Measurements from ENCODE around the gene TIAM1.

The TIAM1 gene

GRCh38 chr21:31295676-31296075, 48.4 kb downstream of the TIAM1 start:
- H4K12ac ChIP-seq (ENCODE audit: low read depth, low read length): no peak overlapping the region
- no peak overlapping the region for H3K14ac ChIP-seq (ENCODE audit: low read length)
- no peak overlapping the region for H2BK5ac ChIP-seq (ENCODE audit: low read depth, low read length, poor library complexity)
- H3K9me3 ChIP-seq (ENCODE audit: insufficient read depth, low read depth, low read length): no peaks in the 10 kb centered on the region
- no peak overlapping the region for H3K27ac ChIP-seq (ENCODE audit: low read depth, low read length)
- peaks cover 2 to 10% of the 10 kb centered on the region in 2 experiments for H3K4me1 ChIP-seq (ENCODE audit: control insufficient read depth in 1 of 2, insufficient read depth in 2 of 2, low read length in 2 of 2)
- no peak overlapping the region for H4K91ac ChIP-seq (ENCODE audit: low read depth, low read length)
- H3K18ac ChIP-seq (ENCODE audit: low read length): no peak overlapping the region
- H2AFZ ChIP-seq (ENCODE audit: insufficient read depth, low read length, poor library complexity): no peak overlapping the region
- no peak overlapping the region for H3K4me2 ChIP-seq (ENCODE audit: low read length)
- no peak overlapping the region for H3K4me3 ChIP-seq (ENCODE audit: low read depth, low read length)
- no peak overlapping the region for H4K8ac ChIP-seq (ENCODE audit: low read depth, low read length)
- no peaks in the 10 kb centered on the region for H3K27me3 ChIP-seq (ENCODE audit: insufficient read depth, low read length)
- no CpG with 5 or more reads among the region's 11 CpGs for WGBS (ENCODE audit: extremely low coverage, insufficient coverage, insufficient read length)
- no peaks in the 10 kb centered on the region for H3K79me1 ChIP-seq (ENCODE audit: low read length)
- H2BK12ac ChIP-seq (ENCODE audit: low read length): no peak overlapping the region
- H3K4ac ChIP-seq (ENCODE audit: low read depth, low read length): no peak overlapping the region
- H2BK120ac ChIP-seq (ENCODE audit: insufficient read depth, low read length, poor library complexity): no peak overlapping the region
- H2AK5ac ChIP-seq (ENCODE audit: low read length): no peak overlapping the region
- peak; percentile 59 to 73 for DNase-seq
- H3K79me2 ChIP-seq (ENCODE audit: control insufficient read depth, insufficient read depth, low read length, poor library complexity): no peaks in the 10 kb centered on the region
- H3K36me3 ChIP-seq (ENCODE audit: control insufficient read depth in 1 of 2, insufficient read depth in 2 of 2, low read length in 2 of 2): no peaks in the 10 kb centered on the region
- no peak overlapping the region for H3K9ac ChIP-seq (ENCODE audit: low read length)
- no peak overlapping the region for H3K23ac ChIP-seq (ENCODE audit: low read length)

- no peak overlapping the region for H3K9ac ChIP-seq (ENCODE audit: low read length)
- no peak overlapping the region for H3K23ac ChIP-seq (ENCODE audit: low read length)
- H2BK12ac ChIP-seq (ENCODE audit: low read length): no peak overlapping the region
- no peak overlapping the region for H3K27ac ChIP-seq (ENCODE audit: low read depth, low read length)
- H3K36me3 ChIP-seq (ENCODE audit: control insufficient read depth in 1 of 2, insufficient read depth in 2 of 2, low read length in 2 of 2): no peaks in the 10 kb centered on the region
- no peak overlapping the region for H3K4me2 ChIP-seq (ENCODE audit: low read length)
- peaks cover 2 to 7% of the 10 kb centered on the region in 2 experiments for H3K4me1 ChIP-seq (ENCODE audit: control insufficient read depth in 1 of 2, insufficient read depth in 2 of 2, low read length in 2 of 2)
- no peak overlapping the region for H2BK120ac ChIP-seq (ENCODE audit: insufficient read depth, low read length, poor library complexity)
- H3K79me2 ChIP-seq (ENCODE audit: control insufficient read depth, insufficient read depth, low read length, poor library complexity): no peaks in the 10 kb centered on the region
- H3K4me3 ChIP-seq (ENCODE audit: low read depth, low read length): no peak overlapping the region
- no peak for DNase-seq
- no peak overlapping the region for H3K18ac ChIP-seq (ENCODE audit: low read length)
- H2AFZ ChIP-seq (ENCODE audit: insufficient read depth, low read length, poor library complexity): no peak overlapping the region
- no peak overlapping the region for H2AK5ac ChIP-seq (ENCODE audit: low read length)
- H3K9me3 ChIP-seq (ENCODE audit: insufficient read depth, low read depth, low read length): no peaks in the 10 kb centered on the region
- no peaks in the 10 kb centered on the region for H3K27me3 ChIP-seq (ENCODE audit: insufficient read depth, low read length)
- no peak overlapping the region for H4K12ac ChIP-seq (ENCODE audit: low read depth, low read length)
- H4K8ac ChIP-seq (ENCODE audit: low read depth, low read length): no peak overlapping the region
- no peaks in the 10 kb centered on the region for H3K79me1 ChIP-seq (ENCODE audit: low read length)
- no peak overlapping the region for H3K14ac ChIP-seq (ENCODE audit: low read length)
- WGBS (ENCODE audit: extremely low coverage, insufficient coverage, insufficient read length): no CpG with 5 or more reads among the region's 11 CpGs
- H4K91ac ChIP-seq (ENCODE audit: low read depth, low read length): no peak overlapping the region
- no peak overlapping the region for H3K4ac ChIP-seq (ENCODE audit: low read depth, low read length)
- H2BK5ac ChIP-seq (ENCODE audit: low read depth, low read length, poor library complexity): no peak overlapping the region
Observed at GRCh38 chr21:31294691-31295090, 49.4 kb downstream of the TIAM1 start.

GRCh38 chr21:31293986-31294385, 50.1 kb downstream of the TIAM1 start:
- Histone ChIP-seq H2BK12ac (ENCODE audit: low read length) (no peak overlapping the region), H3K9ac (ENCODE audit: low read length) (no peak overlapping the region), H3K9me3 (ENCODE audit: insufficient read depth, low read depth, low read length) (no peaks in the 10 kb centered on the region), H2AFZ (ENCODE audit: insufficient read depth, low read length, poor library complexity) (no peak overlapping the region), H2AK5ac (ENCODE audit: low read length) (no peak overlapping the region), H4K8ac (ENCODE audit: low read depth, low read length) (no peak overlapping the region), H3K18ac (ENCODE audit: low read length) (no peak overlapping the region), H3K27ac (ENCODE audit: low read depth, low read length) (no peak overlapping the region), H3K79me2 (ENCODE audit: control insufficient read depth, insufficient read depth, low read length, poor library complexity) (no peaks in the 10 kb centered on the region), H4K91ac (ENCODE audit: low read depth, low read length) (no peak overlapping the region), H3K14ac (ENCODE audit: low read length) (no peak overlapping the region), H3K79me1 (ENCODE audit: low read length) (no peaks in the 10 kb centered on the region), H3K4me1 (ENCODE audit: control insufficient read depth in 1 of 2, insufficient read depth in 2 of 2, low read length in 2 of 2) (peaks cover 2 to 4% of the 10 kb centered on the region in 2 experiments), H3K4ac (ENCODE audit: low read depth, low read length) (no peak overlapping the region), H3K23ac (ENCODE audit: low read length) (no peak overlapping the region), H3K4me2 (ENCODE audit: low read length) (peak overlapping the region; percentile 28), H3K4me3 (ENCODE audit: low read depth, low read length) (no peak overlapping the region), H4K12ac (ENCODE audit: low read depth, low read length) (no peak overlapping the region), H3K36me3 (ENCODE audit: control insufficient read depth in 1 of 2, insufficient read depth in 2 of 2, low read length in 2 of 2) (no peaks in the 10 kb centered on the region), H2BK5ac (ENCODE audit: low read depth, low read length, poor library complexity) (no peak overlapping the region), H2BK120ac (ENCODE audit: insufficient read depth, low read length, poor library complexity) (no peak overlapping the region), H3K27me3 (ENCODE audit: insufficient read depth, low read length) (no peaks in the 10 kb centered on the region)
- peak; percentile 57 to 72 for DNase-seq

- Histone ChIP-seq H2BK120ac (ENCODE audit: insufficient read depth, low read length, poor library complexity) (no peak overlapping the region), H3K23ac (ENCODE audit: low read length) (no peak overlapping the region), H3K9ac (ENCODE audit: low read length) (no peak overlapping the region), H3K18ac (ENCODE audit: low read length) (no peak overlapping the region), H3K4me2 (ENCODE audit: low read length) (no peak overlapping the region), H3K36me3 (ENCODE audit: control insufficient read depth in 1 of 2, insufficient read depth in 2 of 2, low read length in 2 of 2) (no peaks in the 10 kb centered on the region), H3K9me3 (ENCODE audit: insufficient read depth, low read depth, low read length) (no peaks in the 10 kb centered on the region), H4K8ac (ENCODE audit: low read depth, low read length) (no peak overlapping the region), H3K4me3 (ENCODE audit: low read depth, low read length) (no peak overlapping the region), H2AFZ (ENCODE audit: insufficient read depth, low read length, poor library complexity) (no peak overlapping the region), H2BK5ac (ENCODE audit: low read depth, low read length, poor library complexity) (no peak overlapping the region), H2AK5ac (ENCODE audit: low read length) (no peak overlapping the region), H2BK12ac (ENCODE audit: low read length) (no peak overlapping the region), H4K91ac (ENCODE audit: low read depth, low read length) (no peak overlapping the region), H3K14ac (ENCODE audit: low read length) (no peak overlapping the region), H3K79me1 (ENCODE audit: low read length) (no peaks in the 10 kb centered on the region), H3K27me3 (ENCODE audit: insufficient read depth, low read length) (no peaks in the 10 kb centered on the region), H3K27ac (ENCODE audit: low read depth, low read length) (no peak overlapping the region), H3K4me1 (ENCODE audit: control insufficient read depth in 1 of 2, insufficient read depth in 2 of 2, low read length in 2 of 2) (peaks cover 2 to 4% of the 10 kb centered on the region in 2 experiments), H3K79me2 (ENCODE audit: control insufficient read depth, insufficient read depth, low read length, poor library complexity) (no peaks in the 10 kb centered on the region), H4K12ac (ENCODE audit: low read depth, low read length) (no peak overlapping the region), H3K4ac (ENCODE audit: low read depth, low read length) (no peak overlapping the region)
- no peak for DNase-seq
- WGBS (ENCODE audit: extremely low coverage, insufficient coverage, insufficient read length): no CpG with 5 or more reads among the region's 5 CpGs
Observed at GRCh38 chr21:31290765-31291164, 53.3 kb downstream of the TIAM1 start.

Measured in trophoblast cell (in vitro differentiated cells and primary cell).